CD4-positive, alpha-beta T cell treated with Interleukin-21 for 1 hour (primary cell): ENCODE data around the gene MPPED2.

Experiments used
- DNase-seq: peaks from one replicate; pipeline ENCODE4 v3.0.0-alpha.2; 2020

MPPED2 gene

DNA sequence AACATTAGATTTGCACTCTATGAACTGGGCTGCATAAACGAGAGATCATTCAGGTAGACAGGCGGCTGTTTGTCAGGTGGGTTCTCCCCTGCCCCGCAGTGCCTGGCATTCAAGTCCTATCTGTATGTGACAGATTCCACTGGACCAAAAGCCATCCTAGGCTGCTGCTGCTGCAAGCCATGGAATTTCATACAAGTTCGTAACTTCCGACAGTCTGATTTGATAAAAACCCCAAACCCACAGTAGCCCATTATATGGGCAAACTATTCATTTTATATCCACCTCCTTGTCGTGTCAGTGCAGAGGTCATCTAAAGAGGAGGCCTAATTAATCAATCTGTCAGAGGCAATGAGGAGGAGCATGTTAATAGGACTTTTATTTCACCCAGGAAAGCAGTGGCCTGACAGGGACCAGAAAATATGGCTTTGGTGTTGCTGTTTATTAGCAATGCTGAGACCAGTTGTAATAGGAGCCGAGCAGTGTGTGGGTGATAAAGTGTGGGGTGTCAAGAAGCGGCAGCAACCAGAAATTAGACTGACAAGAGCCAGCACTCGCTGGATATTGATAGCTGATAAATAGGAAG is 139.0 kb downstream of the MPPED2 start:
- no peak for DNase-seq

DNA sequence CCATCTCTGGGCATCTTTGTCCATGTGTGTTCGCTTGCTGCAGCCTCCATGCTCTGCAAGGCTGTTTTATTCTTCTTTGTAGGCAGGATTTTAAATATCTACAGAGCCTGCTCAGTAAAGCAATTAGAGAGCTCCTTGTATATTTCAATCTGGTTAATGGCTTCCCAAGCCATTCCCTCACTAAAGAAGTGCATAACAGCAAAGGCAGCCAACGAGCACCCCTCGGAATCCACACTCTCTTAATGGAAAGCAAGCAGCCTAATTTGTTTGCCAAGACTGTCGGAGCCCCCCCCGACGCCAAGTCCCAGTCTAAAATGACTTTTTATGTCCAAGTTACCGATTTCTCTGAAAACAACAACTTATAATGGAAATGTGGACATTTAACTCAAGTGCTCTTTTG is 139.6 kb downstream of the MPPED2 start:
- DNase-seq = no peak

DNA sequence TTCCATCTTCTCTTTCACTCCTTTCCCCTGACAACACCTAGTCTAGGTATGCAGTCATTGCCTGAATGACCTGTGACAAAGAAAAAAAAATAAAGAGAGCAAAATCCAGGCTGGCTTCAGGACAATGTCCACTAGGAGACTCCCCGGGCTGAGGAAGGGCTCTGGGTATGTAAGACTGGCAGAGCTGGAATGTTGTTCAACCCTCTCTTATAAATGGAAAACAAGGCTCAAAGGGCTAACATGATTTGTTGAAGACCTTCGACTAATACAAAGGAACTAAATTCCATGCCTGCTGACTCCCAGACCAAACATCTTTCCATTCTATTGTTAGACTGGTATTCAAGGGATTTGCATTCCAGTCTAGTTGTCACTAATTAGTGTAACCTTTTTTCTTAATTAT is 141.1 kb downstream of the MPPED2 start:
- DNase-seq = no peak

DNA sequence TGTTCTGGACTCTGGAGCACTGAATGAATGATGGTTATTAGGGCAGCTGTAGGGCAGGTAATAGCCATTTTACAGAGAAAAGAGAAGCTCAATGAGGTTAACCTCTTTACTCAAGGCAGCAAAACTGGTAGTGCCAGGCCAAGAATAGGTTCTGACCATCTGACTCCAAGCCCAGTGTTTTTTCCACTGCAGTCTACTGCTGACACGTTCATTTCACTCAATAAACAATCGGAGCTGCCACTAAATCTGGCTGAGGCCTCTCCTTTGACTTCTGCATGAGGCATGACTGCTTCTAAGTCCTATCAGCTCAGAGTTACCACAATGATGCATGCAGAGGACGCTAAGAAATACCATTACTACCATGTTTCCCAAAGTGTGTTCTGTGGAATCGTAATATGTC is 145.6 kb downstream of the MPPED2 start:
- no peak for DNase-seq

DNA sequence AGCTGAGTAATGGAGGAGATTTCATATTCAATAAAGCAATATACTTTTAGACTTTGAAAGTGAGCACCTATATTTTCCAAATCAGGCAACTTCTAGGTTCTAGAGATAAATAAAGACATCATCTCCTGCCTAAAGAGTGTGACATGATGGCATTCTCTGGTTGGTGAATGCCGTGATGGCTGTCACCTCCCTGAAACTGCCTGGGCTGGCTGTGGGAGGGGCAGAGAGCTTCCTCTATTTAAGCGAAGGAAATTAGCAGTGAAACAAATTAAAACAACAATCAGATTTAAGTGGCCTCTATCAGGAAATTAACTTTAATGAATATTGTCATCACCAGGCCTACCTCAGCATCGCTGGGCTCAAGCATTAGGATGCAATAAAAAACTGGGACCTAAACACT is 149.4 kb downstream of the MPPED2 start:
- DNase-seq = no peak

DNA sequence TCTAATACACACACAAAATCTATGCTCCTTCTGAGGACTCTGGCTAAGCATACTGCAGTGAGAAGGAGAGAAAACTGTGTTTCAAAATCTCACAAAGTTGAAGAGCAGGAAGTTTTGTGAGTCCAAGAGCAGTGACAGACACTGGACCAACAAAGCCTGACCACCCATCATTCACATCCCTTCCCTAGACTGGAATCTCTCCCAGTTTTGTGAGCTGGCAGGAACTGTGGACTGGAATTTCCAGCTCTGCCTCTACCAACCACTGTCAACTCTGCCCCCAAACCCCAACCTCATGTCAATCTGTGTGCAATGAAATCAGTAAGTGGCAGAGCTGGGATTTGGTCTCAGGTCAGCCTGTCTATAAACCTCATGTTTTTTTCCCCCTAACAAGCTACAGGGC is 150.7 kb downstream of the MPPED2 start:
- DNase-seq = no peak

DNA sequence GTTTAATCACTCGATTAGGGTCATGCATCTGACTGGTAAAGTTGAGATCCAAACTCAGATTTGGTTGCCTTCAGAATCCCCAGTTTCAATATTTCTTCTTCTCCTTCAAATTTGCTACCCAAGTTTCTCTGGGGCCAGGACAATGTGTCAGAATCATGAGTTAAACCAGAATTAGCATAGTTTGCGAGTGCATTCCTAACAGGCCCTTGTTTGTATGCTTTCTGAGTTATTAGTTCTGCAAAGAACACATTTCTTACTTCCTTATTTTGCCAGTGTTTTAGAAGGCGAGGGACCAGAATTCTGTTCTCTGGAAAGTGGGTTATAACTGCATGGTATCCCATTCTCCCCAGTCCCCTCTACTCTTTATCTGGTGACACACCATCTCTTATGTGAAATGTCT is 151.3 kb downstream of the MPPED2 start:
- no peak for DNase-seq

DNA sequence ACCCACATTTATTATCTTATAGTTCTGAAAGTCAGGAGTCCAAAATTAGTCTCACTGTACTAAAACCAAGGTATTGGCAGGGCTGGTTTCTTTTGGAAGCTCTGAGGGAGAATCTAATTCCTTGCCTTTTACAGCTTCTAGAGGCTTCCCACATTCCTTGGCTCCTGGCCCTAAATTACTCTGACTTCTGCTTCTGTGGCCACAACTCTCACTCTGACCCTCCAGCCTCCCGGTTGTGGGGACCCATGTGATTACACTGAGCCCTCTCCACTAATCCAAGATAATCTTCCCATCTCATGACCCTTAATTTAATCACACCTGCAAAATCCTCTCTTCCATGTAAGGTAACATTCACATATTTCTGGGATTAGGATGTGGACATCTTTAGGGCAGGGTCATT is 152.3 kb downstream of the MPPED2 start:
- DNase-seq = no peak

DNA sequence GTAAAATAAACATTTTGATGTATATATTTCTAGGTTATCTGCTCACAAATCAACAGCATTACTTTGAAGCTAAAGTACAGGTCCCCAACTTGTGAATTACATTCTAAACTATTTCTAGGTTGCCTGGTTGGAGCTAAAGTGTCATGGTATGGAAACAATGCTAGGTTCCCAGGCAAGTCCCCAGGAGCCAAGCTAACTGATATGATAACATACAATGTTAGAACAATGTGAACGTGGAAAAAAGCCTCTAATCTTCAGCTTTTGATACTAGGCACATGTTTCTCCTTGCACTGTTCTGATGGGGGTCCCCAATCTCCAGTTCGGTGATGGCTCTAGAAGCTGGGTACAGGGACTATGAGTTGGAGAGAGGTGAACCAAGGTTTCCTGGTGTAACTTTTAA is 153.4 kb downstream of the MPPED2 start:
- DNase-seq = no peak

DNA sequence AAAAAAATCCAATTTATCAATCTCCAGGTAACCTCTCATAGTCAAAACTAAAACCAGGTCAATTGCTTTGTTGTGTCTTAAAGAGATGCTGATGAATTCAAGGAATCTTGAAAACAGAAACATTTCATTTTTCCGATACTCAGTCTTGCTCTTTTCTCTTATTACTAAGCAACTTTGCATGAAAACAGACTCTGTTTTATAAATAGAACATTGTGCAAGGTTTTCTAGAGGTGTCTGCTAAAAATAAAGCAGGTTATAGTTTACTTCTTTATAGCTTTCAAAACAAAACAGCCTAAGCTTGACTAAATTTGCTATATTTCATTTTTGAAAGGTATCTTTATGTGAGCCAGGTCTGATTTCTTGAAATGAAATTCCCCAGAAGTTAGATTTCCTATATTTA is 154.0 kb downstream of the MPPED2 start:
- DNase-seq = no peak

DNA sequence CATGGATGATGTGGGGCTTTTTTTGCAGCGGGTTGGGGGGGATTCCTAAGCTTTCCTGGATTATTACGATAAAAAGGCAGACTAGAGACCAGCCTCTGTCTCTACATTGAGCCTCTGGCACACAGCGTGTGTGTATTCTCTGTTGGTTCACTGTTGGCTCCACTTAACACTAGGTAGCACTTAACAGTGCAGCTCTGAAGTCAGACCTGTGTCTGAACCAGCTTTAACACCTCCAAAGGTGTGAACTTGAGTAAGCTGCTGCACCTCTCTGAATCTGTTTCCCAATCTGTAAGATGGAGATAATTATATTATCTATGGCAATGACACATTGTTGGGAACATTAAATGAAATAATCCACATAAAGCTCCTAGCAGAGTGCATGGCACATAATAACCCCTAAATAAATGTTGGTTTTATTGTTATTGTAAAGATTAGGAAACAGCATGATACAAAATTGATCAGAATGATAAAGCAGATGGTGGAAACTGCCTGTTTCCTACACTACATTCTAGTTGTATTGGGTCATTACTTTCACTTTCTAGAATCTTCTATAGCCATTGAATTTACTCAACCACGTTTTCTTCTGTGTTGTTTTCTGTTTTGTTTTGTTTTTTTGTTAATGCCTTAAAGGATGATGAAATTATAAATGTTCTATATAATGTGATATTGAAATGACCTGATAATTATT is 154.9 kb downstream of the MPPED2 start:
- DNase-seq = no peak

DNA sequence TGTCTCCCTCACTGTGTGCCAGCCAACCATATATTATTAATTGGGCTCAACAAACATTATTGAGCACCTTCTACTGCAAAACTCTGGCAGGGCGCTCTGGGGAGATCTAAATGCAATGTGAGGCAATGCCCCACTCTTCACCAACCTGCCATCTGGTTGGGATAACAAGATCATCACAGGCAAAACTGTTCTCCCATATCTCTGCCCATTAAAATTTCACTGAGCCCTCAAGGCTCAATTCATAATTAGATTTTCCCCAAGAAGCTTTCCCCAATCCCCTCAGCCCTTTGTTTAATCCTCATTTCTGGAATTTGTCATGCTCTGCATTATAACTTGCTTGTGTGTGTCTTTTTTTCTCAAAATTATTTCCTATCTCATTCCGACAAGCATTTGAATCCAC is 156.6 kb downstream of the MPPED2 start:
- no peak for DNase-seq

DNA sequence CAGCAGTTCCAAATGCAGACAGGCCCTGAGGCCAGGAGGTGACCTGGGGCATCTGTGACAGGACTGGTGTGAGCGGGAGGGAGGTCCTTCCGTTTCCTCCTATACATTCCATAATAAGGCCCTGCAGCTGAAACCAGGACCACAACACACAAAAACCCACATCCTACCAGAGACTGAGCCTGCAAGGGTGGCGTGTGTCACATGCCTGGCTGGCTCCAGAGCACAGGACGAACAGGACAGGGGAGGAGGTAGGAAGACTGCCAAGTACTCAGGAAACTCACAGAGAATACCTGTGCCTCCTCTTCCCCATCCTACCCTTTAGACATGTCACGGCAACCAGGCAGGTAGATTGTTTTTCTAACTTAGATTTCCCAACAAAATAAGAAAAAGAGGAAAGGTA is 159.4 kb downstream of the MPPED2 start:
- no peak for DNase-seq

DNA sequence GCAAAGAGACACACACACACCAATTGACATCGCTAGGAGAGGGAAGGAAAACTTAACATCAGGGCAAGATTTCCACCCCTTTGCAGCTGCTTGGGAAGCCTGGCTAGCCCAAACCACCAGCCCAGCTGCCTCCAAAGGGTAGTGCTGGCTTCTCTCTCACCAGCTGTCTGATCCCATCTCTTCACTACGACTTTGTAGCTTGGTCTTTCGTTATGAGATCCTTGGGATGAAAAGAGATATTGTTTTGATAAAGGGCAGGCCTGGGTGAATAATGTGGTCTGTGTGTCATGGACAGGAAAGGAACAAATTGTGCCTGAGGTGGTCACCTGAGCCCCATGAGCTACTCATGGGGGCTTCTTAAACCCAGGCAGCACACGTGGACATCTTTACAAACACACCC is 161.3 kb downstream of the MPPED2 start:
- no peak for DNase-seq

DNA sequence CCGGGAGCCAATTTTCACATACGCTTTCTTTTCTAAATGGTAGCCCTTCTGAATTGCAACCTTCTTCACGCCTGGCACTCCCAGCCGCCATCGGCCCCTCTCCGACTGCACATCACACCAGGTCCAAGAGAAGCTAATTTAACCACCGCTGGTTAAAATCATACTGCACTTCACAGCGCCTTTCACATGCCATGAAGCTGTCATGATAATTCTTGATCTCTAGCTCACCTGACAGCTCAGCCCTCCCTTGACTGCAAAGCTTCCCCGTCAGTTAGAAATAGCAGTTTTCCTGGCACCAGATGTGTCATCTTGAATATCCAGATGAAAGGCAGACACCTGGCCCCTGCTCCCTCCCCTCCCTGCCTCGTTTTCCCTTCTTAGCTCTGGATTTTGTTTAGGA is 161.8 kb downstream of the MPPED2 start:
- DNase-seq = no peak

DNA sequence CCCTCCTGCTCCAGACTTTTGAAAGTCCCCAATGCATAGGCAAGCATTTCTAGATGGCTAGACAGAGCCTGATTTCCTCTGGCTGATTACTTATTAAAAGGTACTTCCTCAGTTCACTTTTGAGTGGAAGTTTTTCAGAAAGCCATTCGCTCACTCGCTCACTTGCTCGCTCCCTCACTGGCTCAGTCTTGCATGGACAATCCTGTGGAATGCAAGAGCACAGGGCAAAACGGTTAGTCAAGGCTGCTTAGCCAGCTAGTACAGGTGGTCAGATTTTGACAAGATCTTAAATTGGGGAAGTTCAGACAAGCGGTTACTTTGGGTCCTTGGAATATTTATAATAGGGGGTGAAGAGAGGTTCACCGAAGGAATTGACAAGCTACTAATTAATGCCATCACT is 162.3 kb downstream of the MPPED2 start:
- no peak for DNase-seq

DNA sequence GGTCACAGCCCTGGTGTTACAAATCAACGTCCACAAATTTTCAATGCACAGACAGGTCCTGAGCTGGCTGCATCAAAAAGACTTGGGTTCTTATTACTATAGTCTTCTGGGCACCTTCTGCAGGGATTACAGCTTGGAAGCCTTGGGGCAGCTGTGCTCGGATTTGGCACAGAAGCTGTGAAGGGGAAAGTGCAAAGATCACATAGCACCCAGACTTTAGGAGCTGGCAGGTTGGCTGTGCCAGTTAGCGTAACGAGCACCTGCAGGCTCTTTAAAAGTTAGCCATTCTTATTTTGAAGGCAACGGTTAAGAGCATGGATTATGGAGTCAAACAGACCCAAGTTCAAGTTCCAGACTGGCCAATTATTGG is 162.9 kb downstream of the MPPED2 start:
- no peak for DNase-seq

DNA sequence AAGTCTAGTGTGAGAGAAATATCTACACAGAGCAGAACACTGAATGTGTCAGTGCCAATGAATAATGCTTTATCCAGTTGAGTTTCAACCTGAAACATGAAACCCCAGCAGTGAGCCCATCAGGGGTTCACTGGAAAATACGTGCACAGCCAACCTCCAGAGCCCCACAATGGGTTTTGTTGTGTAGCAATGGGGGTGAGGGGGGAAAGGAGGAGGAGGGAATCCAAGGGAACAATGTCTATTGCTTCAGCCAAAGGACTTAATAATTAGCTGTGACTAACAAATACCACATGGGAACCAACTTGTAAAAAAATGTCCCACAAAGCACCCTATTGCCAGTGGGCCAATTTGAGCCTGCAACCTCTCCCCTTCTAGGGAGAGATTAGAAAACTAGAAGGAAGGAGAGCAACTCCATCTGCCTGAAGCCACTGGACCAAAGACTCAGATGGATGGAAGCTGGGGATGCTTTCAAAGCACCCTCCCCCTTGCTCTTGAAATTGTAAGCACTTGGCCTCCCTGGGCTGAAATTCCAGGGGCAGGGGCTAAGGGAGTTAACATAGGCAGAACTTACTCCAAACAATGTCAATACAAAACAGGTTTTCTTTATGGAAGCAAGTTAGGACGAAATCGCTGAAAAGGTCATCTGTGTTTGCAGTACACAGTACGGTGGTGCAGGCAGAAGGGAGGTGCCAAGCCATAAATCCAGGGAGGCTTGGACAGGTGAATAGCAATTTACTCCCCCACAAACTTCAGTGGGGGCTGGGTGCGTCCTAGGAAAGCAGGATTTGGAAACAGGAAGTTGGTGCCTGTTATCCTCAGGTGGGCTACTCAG is 163.5 kb downstream of the MPPED2 start:
- no peak for DNase-seq

DNA sequence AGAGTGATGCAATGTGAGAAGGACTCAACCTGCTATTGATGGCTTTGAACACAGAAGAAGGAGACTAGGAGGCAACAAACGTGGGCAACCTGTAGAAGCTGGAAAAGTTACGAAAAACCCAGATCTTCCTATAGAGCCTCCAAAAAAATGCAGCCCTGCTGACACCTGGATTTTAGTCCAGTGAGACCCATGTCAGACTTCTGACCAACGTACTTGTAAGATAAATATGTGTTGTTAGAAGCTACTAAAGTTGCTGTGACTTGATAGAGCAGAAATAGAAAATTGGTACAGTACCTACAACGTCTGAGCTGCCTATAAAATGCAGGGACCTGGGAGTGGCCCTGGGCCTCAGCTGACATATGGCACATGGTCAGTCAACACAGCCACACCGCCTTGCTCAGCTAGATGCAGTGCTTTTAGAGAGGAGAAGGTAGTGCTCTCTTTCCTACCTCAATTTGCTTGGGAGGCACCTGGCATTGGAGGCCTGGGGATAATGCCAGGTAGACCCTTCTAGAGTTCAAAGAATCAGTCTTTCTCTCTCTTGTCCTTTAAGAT is 165.8 kb downstream of the MPPED2 start:
- no peak for DNase-seq

DNA sequence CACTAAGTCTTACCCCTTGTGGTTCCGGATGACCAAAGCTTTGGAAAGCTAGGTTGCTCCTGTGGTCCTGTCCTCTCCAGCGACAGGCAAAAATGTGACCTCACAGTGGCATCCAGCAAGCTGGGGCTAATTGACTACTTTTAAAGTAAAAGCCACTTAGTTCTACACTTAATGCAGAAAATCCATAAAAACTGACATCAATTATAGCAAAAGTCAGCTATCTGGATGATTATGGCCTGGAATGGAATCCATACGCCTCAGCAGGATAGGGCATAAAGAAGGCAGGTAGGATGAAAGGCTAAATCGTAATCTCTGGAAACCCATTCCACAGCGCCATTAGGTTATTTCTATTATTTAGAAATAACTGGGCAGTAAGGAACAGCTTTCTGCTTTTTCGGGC is 171.3 kb downstream of the MPPED2 start:
- DNase-seq = no peak

DNA sequence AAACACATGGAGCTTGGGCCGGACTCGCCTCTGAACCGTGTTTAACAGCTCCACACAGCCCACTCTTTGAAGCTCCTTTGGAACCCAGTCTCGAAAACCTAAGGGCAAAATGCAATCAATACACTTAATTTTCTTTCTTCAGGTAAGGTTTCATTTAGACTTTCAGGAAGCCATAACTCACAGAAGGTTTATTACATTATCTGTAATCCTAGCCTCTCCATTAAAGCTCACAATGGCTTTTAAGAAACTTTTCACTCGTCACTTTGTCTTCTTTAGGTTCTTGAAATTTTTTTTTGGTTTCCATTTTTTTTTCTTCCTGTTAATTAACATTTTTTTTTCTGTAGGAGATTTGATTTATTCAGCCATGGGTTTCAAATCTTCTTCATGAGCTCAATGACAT is 171.9 kb downstream of the MPPED2 start:
- DNase-seq = no peak

DNA sequence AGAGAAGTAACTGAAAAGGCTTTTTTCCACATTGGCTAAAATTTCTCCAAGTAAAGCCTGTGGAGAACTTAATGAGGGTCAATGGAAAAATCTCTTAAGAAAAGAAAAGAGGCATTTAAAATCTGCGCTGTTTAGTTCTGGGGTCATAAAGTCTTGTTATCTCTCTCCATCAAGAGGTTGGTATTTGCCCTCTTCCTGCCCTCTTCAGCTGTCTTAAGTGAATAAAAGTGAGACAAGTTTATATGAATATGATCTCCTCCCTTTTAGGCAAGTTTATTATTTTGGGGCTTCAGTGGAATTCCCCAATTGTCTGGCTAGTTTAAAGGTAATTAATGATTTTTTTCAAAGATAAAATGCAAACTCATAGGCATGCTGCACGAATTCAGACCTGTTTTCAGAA is 173.6 kb downstream of the MPPED2 start:
- no peak for DNase-seq

DNA sequence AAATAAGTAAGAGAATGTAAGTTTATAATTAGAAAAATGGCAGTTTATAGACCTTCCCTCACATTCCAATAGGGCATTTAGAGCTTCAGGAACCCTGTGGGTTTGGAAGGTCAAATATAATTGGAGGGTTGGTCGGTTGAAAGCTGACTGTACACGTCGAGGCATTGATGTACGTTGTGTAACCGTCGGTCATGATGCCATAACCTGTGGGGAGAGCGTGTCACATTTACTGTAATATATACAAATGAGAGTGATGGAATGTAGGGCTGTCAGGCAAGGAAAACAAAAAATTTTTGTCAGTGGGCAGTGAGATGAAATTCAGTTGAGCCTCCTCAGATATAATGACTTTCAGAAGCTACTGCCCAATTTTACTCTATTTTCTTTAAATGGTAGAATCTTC is 174.8 kb downstream of the MPPED2 start:
- no peak for DNase-seq
